Neural cell (in vitro differentiated cells): ENCODE data around the gene FRS3. TPM values are rescaled to one million over a fixed set of nuclear protein-coding genes. Genes with fewer than 3 reads are reported as not detected.

Experiments
- H2AFZ ChIP-seq: fragments of 200-600, 300-800 bp; sonication (generic), shearing (Covaris generic); 2 replicates; pipeline ENCODE4 v1.6.0; 2014; ENCODE audit warnings: low read depth, mild to moderate bottlenecking, antibody characterized with exemption, low read length, moderate library complexity
- H3F3A ChIP-seq: fragments of 200-600 bp; shearing (Covaris generic); 2 replicates; pipeline ENCODE4 v1.6.1; 2016; ENCODE audit warnings: mild to moderate bottlenecking, moderate library complexity, mixed read lengths, antibody characterized with exemption, low read length; ENCODE audit not compliant: insufficient read depth, poor library complexity, severe bottlenecking
- H3K27ac ChIP-seq: fragments of 200-600, 300-800 bp; sonication (generic), shearing (Covaris generic); 2 replicates; pipeline ENCODE4 v1.5.1; 2014; ENCODE audit warnings: mild to moderate bottlenecking, low read length, moderate library complexity
- H3K27me3 ChIP-seq: fragments of 300-800, 200-600 bp; sonication (generic), shearing (Covaris generic); 2 replicates; pipeline ENCODE4 v1.6.0; 2014; ENCODE audit warnings: mild to moderate bottlenecking, low read depth, low read length, moderate library complexity; ENCODE audit not compliant: insufficient read depth
- H3K36me3 ChIP-seq: fragments of 300-800, 200-600 bp; sonication (generic), shearing (Covaris generic); 2 replicates; pipeline ENCODE4 v1.5.1; 2014; ENCODE audit warnings: mild to moderate bottlenecking, antibody characterized with exemption, low read length, moderate library complexity; ENCODE audit not compliant: insufficient read depth
- H3K4me2 ChIP-seq: fragments of 300-800, 200-600 bp; sonication (generic), shearing (Covaris generic); 2 replicates; pipeline ENCODE4 v1.6.0; 2014; ENCODE audit warnings: mild to moderate bottlenecking, low read length
- H3K4me3 ChIP-seq: fragments of 300-800, 200-600 bp; sonication (generic), shearing (Covaris generic); 2 replicates; pipeline ENCODE4 v1.5.1; 2014; ENCODE audit warnings: mild to moderate bottlenecking, low read length, moderate library complexity
- H3K79me2 ChIP-seq: fragments of 200-600 bp; shearing (Covaris generic); replicated peaks from 2 replicates; pipeline ENCODE4 v1.6.0; 2014; ENCODE audit warnings: mild to moderate bottlenecking, low read length, moderate library complexity; ENCODE audit not compliant: insufficient read depth
- H3K9ac ChIP-seq: fragments of 300-800, 200-600 bp; sonication (generic), shearing (Covaris generic); 2 replicates; pipeline ENCODE4 v1.6.1; 2016; ENCODE audit warnings: mild to moderate bottlenecking, low read length, mixed read lengths
- H3K9me2 ChIP-seq: fragments of 200-600 bp; shearing (Covaris generic); 2 replicates; pipeline ENCODE4 v1.6.1; 2016; ENCODE audit warnings: mild to moderate bottlenecking, low read length, mixed read lengths; ENCODE audit not compliant: insufficient read depth
- H3K9me3 ChIP-seq: fragments of 200-600, 300-800 bp; sonication (generic), shearing (Covaris generic); 2 replicates; pipeline ENCODE4 v1.6.1; 2016; ENCODE audit warnings: mild to moderate bottlenecking, mixed run types, low read length, moderate library complexity, mixed read lengths
- H4K20me1 ChIP-seq: fragments of 200-600 bp; shearing (Covaris generic); 2 replicates; pipeline ENCODE4 v1.6.1; 2016; ENCODE audit warnings: mild to moderate bottlenecking, mixed run types; ENCODE audit not compliant: insufficient read depth
- CTCF ChIP-seq: fragments of 450-650 bp; IDR thresholded peaks from 2 replicates; pipeline ENCODE4 v1.5.1; 2014; ENCODE audit warnings: antibody characterized with exemption, mild to moderate bottlenecking, moderate library complexity; ENCODE audit not compliant: poor library complexity, severe bottlenecking
- EP300 ChIP-seq: fragments of 450-650 bp; conservative IDR thresholded peaks from 2 replicates; pipeline ENCODE4 v1.6.1; 2014; ENCODE audit warnings: antibody characterized with exemption, mild to moderate bottlenecking, moderate library complexity; ENCODE audit not compliant: poor library complexity, severe bottlenecking
- EZH2 ChIP-seq: fragments of 200-600, 300-800 bp; shearing (Covaris generic), sonication (generic); IDR thresholded peaks from 2 replicates; pipeline ENCODE4 v1.6.1; 2014; ENCODE audit warnings: antibody characterized with exemption, low read length, borderline replicate concordance, mild to moderate bottlenecking; ENCODE audit not compliant: insufficient read depth, poor library complexity, severe bottlenecking
- MXI1 ChIP-seq: fragments of 450-650 bp; conservative IDR thresholded peaks from 2 replicates; pipeline ENCODE4 v1.6.1; 2014; ENCODE audit warnings: antibody characterized with exemption, mild to moderate bottlenecking; ENCODE audit not compliant: poor library complexity, severe bottlenecking
- POLR2AphosphoS5 ChIP-seq: IDR thresholded peaks from 2 replicates; pipeline ENCODE4 v1.6.1; 2012
- RAD21 ChIP-seq: fragments of 450-650 bp; conservative IDR thresholded peaks from 2 replicates; pipeline ENCODE4 v1.6.1; 2014; ENCODE audit warnings: antibody characterized with exemption, mild to moderate bottlenecking, moderate library complexity
- REST ChIP-seq: IDR thresholded peaks from 2 replicates; pipeline ENCODE4 v1.6.1; 2012; ENCODE audit warnings: borderline replicate concordance
- SMC3 ChIP-seq: fragments of 450-650 bp; conservative IDR thresholded peaks from 2 replicates; pipeline ENCODE4 v1.6.1; 2014; ENCODE audit warnings: antibody characterized with exemption, mild to moderate bottlenecking, moderate library complexity; ENCODE audit not compliant: poor library complexity
- TAF1 ChIP-seq: IDR thresholded peaks from 2 replicates; pipeline ENCODE4 v1.6.1; 2012; ENCODE audit warnings: low read depth
- polyA plus RNA-seq: library from polyadenylated mRNA; depleted of rRNA; stranded (reverse); fragments of >200 nt; gene quantifications from 2 replicates; pipeline ENCODE4 v1.2.3, GENCODE V29; 2014

The FRS3 gene
- polyA plus RNA-seq, 1 donor from 2014 or later = 15.7 TPM

GRCh38 chr6:41724586-41725501, 54.9 kb downstream of the FRS3 start:
- H3K4me3 ChIP-seq = no peak overlapping the region
- no peaks in the 10 kb centered on the region for H3F3A ChIP-seq
- no peaks in the 10 kb centered on the region for H3K27me3 ChIP-seq
- no peak overlapping the region for H3K9ac ChIP-seq
- no peak overlapping the region for H2AFZ ChIP-seq
- no peaks in the 10 kb centered on the region for H4K20me1 ChIP-seq
- H3K27ac ChIP-seq = no peak overlapping the region
- no peaks in the 10 kb centered on the region for H3K79me2 ChIP-seq
- no peaks in the 10 kb centered on the region for H3K9me2 ChIP-seq
- no peak overlapping the region for H3K4me2 ChIP-seq
- no peaks in the 10 kb centered on the region for H3K36me3 ChIP-seq
- TF ChIP-seq TAF1 (no peak), POLR2AphosphoS5 (no peak)
- H3K9me3 ChIP-seq = no peaks in the 10 kb centered on the region

DNA sequence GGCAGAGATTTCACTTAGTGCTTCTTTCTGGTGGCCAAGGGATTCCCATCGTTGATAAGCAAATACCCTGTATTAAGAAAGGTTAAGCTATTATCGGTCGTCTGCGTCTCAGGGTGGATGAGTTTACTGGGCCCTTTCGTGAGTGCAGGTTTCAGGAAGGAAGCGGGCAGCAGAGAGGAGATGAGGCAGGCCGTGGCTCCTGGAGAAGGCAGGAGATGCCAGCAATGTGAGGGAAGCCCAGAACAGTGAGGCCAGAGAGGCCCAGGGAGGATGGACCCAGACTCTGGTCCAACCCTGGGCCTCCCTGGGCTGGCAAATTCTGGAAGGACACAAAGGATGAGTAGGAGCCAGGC, 55.5 kb downstream of the FRS3 start:
- TF ChIP-seq REST = no peak
- TF ChIP-seq SMC3 = no peak
- TF ChIP-seq EP300 = no peak
- no peak for TF ChIP-seq TAF1
- no peak for TF ChIP-seq MXI1
- no peak for TF ChIP-seq EZH2
- no peak for TF ChIP-seq POLR2AphosphoS5
- no peak for TF ChIP-seq CTCF
- TF ChIP-seq RAD21 = no peak
- Histone ChIP-seq H3K9ac (no peak overlapping the region), H3K27ac (no peak overlapping the region)

More for the DNA sequence above, 55.5 kb downstream of the FRS3 start:
- H2AFZ ChIP-seq = no peak overlapping the region
- no peaks in the 10 kb centered on the region for H3K79me2 ChIP-seq
- no peaks in the 10 kb centered on the region for H3K9me3 ChIP-seq
- H3K4me2 ChIP-seq = no peak overlapping the region
- H3F3A ChIP-seq = no peaks in the 10 kb centered on the region
- no peaks in the 10 kb centered on the region for H3K36me3 ChIP-seq
- H4K20me1 ChIP-seq = no peaks in the 10 kb centered on the region
- no peaks in the 10 kb centered on the region for H3K27me3 ChIP-seq
- no peaks in the 10 kb centered on the region for H3K9me2 ChIP-seq
- H3K4me3 ChIP-seq = no peak overlapping the region
